GM03348 (cell line): ENCODE data around the gene UBAP2.
A peak's percentile ranks its signal among the peaks of the same experiment; 100 is the strongest.
"Not testable (repeated sequence)": the region's sequence is repeated elsewhere in the genome, so short reads cannot be mapped to it uniquely, and the experiment has no call there.

Experiments used
- DNase-seq: peaks from one replicate; pipeline ENCODE4 v3.0.0; 2012; ENCODE audit warnings: low spot score

UBAP2 gene

DNA sequence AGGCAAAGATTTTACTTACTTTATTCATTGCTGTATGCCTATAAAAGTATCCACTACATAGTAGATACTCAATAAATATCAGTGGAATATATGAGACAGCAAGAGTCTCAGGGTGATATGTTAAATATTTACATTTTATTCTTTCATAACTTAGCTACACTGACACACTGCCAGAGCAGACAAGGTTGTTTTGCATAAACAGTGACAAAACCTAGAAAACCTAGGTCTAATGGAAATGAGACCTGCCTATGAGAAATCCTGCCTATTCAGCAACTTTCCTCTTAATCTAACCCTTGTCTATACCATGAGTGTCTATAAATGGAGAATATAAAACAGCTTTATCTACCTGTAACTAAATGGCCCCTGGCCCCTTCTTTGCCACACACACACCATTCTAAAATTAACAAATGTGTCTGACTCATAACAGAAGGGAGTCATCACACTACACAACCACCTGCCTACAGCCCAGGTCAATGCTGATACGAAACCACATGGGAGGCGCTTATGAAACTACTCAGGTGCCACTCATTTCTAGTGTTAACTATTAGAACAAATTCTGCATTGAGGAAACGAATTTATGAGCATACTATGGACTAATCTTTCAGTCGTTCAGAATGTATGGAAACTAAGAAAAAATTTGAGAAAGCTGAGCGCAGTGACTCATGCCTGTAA lies 60.3 kb downstream of the UBAP2 start:
- DNase-seq, result no peak

DNA sequence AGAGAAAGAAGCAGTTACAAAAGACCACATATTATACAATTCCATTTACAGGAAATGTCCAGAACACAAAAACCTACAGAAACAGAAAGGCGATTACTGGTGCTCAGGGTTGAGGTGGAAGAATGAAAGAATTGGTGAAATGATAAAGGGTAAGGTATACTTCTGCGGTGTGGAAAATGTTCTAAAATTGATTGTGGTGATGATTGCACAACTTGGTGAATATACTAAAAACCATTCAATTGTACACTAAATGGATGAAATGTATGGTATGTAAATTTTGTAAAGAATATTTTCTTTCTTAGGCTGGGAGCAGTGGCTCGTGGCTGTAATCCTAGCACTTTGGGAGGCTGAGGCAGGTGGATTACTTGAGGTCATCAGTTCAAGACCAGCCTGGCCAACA lies 72.3 kb downstream of the UBAP2 start:
- no peak for DNase-seq

DNA sequence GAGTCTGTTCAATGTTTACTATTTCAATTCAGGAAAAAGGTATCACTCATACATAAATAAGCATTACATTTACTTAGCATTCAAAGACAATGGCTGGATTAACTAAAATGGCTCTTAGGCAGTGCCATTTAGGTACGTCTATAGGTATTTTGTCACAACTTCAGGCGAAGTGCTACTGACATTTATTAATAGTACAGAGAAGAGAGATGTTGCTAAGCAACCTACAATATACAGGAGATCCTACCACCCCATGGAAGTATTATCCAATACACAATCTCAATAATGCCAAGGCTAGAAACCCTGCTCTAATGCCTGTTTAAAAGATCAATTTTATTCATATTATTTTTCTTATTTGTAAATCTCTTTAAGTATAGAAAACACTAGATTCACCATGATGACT lies 76.0 kb downstream of the UBAP2 start:
- no peak for DNase-seq

DNA sequence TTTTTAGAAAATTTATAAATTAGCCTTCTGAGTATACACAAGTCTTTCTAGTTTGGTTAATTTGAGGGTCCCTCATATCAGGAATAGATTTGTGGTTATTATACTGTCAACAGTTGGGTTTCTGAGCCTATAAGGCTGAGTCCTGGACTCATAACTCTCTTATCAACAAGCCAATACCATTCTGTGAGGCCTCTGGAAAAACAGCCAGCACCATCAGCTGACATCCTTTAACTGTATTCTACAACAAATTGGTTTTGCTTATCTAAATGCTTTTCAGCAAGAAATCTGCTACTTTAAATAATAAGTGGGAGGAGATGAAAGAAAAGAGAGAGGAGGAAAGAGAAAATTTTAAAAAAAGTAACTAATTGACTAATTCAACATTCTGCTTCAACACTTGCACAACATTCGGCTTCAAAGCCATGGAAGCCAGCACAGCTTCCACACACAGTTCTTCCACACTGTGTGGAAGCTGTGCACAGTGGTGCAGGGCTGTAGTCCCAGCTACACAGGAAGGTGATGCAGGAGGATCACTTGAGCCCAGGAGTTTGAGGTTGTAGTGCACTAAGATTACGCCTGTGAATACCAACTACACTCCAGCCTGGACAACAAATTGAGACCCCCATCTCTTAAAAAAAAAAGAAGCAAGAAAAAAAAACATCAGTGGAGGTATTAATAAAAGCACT lies 84.5 kb downstream of the UBAP2 start:
- DNase-seq, result no peak

DNA sequence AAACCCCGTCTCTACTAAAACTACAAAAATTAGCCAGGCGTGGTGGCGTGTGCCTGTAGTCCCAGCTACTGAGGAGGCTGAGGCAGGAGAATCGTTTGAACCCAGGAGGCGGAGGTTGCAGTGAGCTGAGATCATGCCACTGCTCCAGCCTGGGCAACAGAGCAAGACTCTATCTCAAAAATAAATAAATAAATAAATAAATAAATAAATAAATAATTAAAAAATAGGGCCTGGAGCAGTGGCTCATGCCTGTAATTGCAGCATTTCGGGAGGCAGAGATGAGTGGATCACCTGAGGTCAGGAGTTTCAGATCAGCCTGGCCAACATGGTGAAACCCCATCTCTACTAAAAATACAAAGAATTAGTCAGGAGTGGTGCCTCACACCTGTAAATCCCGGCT lies 86.2 kb downstream of the UBAP2 start:
- not testable (repeated sequence) for DNase-seq

DNA sequence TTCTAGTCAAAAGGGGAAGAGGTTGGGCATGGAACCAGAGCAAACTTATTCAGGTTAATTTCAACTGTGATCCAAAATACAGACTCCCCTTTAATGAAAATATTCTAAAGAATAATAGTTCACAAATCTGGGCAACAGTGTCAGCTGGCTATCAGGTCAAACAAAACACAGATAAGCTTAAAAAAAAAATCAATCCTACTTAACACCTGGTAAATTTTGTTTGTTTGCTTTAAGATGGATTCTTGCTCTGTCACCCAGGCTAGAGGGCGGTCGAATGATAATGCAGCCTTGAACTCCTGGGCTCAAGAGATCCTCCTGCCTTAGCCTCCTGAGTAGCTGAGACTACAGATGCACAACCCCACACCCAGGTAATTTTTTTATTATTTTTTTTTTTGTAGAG lies 89.0 kb downstream of the UBAP2 start:
- no peak for DNase-seq

DNA sequence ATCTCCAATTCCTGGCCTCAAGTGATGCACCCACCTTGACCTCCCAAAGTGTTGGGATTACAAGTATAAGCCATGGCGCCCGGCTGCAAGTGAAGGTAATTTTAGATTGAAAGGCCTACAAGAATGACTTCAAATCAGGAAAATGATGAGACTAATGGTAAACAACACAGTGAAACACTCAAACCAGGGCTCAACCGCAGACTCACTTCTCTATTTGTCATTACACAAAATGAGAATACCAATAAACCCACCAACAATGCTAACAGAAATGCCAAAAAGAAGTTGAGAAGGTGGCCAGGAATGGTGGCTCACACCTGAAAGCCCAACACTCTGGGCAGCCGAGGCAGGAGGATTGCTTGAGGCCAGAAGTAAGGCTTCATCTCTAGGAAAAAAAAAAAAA lies 92.1 kb downstream of the UBAP2 start:
- DNase-seq, result no peak

DNA sequence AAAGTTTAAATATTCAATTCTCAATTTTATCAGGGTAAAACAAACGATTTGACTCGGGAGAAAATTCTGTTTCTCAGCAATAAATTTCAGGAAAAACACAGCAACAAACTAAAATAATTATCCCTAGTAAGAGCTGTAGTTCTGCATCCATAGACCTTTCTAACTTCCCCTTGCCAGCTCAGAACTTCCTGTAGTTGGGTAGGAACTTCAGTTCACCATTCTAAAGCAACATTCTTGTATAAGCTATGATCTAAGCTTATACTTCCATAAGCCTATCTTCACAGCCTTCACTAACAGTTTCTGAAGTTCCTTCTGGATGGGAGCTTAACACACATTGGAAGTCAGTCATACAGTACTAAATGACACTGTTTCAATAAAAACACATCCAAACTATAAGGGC lies 96.6 kb downstream of the UBAP2 start:
- no peak for DNase-seq

DNA sequence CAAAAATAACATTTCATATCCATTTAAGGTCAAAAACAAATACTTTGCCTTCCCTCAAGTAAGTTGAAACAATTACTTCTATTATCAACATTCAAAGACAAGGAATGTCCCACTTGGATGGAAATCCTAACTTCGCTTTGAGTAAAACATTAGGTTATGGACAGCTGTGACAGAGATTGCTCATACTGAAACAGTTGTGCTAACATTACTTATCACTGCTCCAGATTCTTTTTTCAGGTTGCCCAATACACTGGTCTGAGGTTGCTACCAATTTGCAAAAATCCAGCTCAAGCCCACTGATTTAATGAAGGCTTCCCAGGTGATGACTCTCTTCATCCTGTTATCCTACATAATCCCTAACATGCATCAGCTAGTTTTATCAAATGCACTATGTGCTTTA lies 98.3 kb downstream of the UBAP2 start:
- no peak for DNase-seq

DNA sequence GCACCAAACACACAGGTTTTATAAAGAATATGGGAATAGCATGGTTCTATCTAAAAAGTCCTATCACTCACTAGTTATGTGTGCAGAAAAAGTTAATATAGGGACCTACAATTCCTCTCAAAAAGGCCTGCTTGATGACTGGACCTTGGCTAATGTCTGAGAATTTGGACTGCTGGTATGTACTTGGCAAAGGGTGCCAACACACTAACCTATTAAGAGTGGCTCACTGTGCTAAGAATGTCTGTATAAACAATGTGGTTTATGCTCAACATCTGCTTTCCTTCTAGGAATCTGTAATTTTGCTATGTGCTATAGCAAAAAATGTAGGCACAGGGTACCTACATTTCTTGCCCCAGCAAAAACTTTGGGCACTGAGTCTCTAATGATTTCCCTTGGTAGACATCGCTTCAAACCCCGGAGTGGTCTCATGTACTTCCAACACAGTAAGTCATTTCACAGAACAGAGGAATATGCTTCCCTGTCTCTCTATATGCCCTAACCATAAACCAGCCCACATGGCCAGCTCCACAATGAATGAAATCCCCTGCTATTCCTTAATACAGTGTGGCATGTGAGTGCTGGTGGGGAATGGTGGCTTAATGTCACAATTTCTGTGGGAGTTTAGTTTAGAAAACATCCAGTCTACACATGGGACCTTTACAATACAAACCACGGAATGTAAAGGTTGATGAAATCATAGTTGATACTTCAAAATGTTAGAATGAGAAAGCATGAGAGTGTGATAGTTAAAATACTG lies 101.7 kb downstream of the UBAP2 start:
- peak; percentile 88 for DNase-seq

DNA sequence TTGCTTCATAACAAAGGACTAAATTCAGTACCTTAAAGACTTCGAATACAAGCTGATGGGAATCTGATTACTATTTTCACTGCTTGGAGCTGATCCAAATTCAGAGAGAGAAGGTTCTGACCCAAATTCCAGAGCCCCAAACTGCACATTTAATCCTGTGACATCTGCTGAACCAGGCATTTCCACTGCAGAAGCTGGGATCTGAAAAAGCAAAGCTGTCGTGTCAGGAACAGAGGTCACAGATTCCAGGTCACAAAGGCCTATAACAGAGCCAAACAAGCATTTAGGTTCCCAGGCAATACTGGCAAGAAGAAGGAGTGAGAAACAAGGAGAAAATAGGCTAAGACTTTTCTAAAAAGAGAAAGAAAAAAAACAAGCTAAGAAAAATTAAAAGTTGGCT lies 105.3 kb downstream of the UBAP2 start:
- DNase-seq, result no peak

DNA sequence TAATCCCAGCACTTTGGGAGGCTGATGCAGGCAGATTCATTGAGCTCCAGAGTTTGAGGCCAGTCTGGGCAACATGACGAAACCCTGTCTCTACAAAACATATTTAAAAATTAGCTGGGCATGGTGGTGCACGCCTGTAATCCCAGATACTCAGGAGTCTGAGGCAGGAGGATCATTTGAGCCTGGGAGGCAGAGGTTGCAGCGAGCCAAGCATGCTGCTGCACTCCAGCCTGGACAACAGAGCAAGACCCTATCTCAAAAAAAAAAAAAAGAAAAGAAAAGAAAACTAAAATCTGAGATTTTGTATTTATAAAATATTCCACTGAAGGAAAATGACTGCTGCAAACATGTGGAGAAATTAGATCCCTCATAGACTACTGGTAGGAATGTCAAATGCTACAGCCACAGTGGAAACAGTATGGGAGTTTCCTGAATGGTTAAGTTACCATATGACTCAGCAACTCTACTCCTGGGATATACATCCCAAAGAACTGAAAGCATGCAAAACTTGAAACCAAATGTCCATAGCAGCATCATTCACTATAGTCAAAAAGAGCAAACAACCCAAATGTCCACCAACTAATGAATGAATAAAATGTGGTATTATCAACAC lies 106.1 kb downstream of the UBAP2 start:
- peak; percentile 54 for DNase-seq

DNA sequence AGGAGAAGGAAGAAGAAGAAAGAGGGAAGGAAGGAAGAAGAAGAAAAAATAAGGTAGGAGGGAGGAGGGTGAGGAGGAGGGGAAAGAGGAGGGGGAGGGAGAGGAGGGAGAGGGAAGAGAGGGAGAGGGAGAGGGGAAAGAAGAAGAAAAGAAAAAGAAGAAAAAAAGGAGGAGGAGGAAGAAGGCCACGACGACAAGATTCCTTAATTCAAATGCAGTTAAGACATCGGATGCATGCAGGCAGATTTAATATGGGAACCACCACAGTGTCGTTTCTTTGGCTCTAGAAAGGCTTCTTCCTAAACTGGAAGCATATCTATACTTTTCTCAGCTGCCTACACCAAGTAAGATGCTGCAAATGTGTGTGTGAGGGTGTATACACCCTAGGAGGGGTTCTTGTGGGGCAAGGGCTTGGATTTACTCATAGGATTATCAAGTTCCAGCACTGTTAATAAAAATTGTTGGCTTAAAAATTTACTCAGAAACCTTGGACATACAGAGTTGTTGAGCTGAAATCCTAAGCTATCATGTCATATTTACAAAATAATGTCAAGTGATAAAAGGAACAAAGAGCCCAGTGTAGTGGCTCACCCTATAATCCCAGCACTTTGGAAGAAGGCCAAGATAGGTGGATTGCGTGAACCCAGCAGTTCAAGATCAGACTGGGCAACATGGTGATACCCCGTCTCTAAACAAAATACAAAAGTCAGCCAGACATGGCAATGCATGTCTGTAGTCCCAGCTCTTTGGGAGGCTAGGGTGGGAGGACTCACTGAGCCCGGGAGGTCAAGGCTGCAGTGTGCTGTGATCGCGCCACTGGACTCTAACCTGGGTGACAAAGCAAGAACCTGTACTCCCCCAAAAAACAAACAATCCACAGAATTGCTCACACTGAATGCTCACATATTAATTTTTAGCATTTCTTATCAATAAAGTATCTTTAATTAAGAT lies 108.5 kb downstream of the UBAP2 start:
- no peak for DNase-seq

DNA sequence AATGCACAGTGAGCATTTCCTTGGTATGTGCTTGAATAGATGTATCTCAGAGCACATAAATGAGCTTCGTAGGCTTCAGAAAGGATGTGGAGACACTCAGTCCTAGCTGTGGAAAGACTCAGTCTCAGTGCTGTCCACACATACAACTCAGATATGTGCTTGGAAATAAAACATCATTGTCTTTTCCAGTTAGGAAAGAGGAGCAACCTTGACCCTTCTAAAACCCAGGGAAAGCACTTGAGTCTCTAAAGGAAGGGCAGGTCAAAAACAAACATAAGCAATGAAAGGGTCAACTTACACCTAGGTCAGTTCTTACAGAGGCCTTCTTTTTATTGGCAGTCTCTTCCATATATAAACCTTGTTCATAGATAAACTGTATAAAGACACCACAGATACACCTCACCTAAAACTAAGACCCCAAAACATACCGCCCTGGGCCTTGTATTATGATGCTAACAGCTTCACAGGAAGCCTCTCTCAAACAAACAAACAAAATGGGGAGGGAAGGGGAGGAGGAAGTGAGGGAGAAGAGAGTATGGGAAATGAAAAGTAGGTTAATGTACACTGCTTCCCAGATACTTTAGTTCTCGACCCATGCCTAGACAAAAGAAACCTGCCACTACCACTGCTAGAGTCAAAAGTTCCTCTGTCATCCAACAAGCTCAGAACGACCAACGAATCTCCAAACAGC lies 114.4 kb downstream of the UBAP2 start:
- no peak for DNase-seq

DNA sequence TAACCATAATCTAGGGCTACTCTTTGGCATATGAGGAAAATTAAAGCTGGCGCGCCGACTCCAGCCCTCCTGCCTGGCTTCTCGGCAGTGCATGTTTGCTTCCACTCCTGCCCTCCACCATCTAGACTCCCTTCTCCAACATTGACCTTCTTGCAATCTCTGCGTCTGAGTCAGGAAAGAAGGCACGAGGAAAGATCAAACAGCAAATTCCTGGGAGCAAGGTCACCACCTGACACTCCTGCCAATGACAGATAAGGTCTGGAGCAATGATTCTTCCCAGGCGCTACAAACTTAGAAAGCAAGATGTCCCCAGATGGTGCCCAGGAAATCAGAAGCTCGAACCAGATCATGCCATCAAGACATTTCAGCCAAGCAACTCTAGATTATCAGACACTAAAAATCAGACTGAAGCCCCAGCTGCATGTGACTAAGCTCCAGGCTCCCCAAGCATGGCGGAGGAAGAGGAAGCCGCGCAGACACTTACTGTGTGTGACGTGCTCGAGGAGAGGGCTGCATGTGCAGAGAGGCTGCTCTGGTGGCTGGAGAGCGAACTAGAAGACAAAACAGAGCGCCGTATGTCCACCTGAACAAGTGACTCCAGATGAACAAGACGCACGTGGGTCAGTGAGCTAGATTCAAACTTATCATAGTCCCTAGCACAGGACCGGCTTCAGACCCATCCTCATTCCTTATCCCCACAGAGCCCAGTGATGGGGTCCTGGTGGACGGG lies 116.4 kb downstream of the UBAP2 start:
- DNase-seq, result no peak

DNA sequence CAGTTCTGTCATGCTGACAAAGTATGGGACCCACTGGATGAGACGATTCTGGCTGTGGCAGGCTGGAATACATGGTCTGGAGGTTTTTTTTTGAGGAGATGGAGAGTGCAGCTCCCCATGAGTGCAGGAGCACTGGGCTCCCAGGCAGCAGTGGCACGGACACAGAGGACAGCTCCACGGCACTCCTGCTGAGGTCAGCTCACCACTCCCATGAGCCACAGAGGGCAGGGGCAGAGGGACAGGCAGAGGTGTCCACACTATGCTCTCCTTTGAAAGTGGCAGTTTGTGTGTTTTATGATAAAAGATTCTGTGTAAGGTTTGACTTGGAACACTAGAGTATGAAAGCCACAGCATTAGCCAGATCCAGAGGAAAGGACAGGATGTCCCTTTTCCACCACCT lies 117.4 kb downstream of the UBAP2 start:
- no peak for DNase-seq

DNA sequence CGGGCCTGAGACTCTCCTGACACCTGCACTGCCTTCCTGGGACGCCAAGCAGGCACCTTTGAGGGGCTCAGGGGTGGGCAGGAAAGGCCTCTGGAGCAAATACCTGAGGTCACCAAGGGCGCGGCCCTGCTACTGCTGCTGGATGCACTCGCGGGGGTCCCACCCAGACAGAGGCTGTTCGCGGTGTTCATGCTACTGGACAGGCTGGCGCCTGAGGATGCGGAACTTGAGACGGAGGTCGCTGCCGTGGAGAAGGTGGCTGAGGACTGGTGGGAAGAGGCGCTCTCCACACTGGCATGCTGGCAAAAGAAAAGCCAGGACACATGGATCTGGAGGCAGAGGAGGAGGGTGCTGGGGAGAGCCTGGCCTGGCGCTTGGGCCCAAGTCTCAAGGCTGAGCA lies 121.0 kb downstream of the UBAP2 start:
- no peak for DNase-seq

DNA sequence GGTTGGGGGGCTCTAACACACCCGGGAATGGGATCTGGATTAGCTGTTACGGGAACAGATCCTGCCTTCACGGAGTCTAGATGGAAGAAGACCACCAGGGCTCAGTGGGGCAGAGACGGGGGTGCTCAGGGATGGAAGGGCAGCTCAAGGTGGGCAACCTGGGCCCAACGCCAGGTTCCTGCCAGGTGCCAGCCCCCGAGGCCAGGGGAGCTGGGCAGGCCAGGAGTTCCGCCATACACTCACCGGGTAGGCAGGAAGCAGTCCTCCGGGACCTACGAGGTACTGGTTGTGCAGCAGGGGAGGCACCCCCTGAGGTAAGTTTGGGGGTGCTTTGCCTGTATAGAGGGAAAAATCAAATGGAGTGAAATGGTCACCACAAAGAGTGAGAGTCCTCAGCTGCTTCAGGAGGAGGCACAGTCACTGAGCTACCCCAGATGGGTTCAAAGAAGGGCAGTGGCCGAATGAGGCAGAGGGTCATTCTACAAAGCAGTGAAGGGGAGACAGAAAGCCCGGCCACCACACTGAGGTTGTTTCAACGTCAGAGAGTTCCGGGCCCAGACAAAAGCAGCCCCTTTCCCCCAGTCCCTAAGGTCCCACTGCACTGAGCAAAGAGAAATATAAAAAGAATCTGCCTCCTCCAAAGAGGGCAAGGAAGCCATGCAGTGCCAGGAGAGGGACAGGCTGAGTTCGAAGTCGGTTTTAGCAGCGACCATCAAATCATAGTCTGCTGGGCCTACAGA lies 121.8 kb downstream of the UBAP2 start:
- DNase-seq, result no peak

DNA sequence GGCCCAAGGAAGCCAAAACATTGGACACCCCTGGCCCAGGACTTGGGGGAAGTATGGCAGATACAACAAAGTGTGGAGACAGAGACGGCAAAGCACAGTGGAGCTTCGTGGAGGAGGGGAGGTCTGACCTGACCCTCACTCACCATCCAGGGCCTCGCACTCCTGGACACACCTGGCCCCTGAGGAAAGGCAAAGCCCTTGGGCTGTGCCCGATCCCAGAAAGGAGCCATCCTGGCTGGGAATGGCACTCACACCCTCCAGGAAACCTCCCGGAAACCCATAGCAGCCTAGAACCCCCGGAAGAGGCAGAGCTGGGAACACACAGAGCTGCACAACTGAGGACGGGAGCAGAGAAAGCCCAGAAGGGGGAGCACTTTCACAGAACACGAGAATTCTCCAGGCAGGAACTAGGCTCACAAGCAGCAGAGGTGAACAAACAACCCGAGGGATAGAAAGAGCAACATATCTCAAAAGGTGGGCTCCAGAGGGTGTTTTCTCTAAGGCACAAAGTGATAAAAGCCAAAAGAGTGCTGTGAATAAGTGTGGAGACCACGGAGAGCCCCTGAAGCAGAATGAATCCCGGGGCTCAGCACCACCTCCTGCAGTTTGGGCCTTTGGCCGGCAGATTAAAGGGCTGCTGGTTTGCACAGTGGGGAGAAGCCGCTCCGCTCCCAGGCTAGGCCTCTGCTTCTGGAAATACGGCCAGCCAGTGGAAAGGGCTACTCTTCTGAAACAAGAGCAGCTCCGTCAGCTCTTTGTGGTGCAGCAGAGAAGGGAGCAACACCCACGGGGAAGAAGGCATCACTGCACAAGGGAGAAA lies 123.5 kb downstream of the UBAP2 start:
- peak; percentile 75 for DNase-seq
